GM12892 (cell line): ENCODE results near the gene RASGEF1C.

Source experiments
- POLR2A ChIP-seq: IDR thresholded peaks from 2 replicates; pipeline ENCODE4 v1.6.1; 2011; ENCODE audit warnings: low read depth, low read length, control low read depth
- POLR2AphosphoS5 ChIP-seq: IDR thresholded peaks from 2 replicates; pipeline ENCODE4 v1.6.1; 2011; ENCODE audit warnings: low read depth, low read length, control low read depth

DNA sequence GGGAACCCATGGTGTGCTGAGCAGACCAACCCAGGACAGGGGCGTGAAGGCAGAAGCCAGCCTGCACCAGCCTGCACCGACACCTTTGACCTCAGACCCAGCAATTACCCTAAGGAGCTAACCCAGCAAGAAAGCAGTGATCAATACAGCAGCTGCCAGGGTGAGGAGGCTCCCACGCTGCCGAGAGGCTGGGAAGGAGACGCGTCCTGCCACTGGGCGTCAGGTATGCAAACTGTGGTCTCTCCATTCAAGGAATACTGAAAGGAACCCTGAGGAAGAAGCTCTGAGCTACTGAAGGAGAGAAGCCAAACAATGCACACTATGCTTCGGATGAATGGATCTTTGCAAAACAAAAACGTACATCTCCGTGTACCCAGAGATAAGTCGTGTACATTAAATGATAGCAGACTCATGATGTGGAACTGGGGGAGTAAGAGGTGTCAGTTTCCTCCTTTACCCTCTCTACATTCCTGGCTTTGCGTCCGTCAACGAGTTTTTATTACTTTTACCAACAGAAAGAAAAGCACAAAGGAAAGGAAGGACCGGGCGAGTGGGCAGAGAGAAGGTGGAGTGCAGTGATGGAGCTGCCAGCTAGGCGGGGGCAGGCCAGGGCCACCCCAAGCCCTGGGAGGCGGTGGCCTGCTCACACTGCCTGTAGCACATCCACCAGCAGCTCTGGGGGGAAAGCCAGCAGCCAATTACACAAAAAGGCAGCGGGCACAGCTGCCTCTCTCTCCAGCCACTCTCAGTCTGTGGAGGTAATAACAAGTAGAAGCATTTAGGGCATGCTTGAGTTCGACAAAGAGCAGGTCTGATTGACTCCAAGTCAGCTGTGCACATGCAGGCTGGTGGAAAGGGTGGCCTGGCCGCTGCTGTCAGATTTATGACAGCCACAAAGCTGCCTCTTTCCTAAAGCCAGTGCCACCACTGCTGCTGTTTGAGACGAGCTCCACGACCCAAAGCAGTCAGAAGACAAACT lies 29.3 kb downstream of the RASGEF1C start:
- no peak for TF ChIP-seq POLR2A
- TF ChIP-seq POLR2AphosphoS5 = no peak
